ENCODE measurements around the gene FBXO38. TPM values are rescaled to one million over a fixed set of nuclear protein-coding genes. Genes with fewer than 3 reads are reported as not detected.

Gene FBXO38
- total RNA-seq, 1 donor from 2014 or later, result 51.5 TPM

DNA sequence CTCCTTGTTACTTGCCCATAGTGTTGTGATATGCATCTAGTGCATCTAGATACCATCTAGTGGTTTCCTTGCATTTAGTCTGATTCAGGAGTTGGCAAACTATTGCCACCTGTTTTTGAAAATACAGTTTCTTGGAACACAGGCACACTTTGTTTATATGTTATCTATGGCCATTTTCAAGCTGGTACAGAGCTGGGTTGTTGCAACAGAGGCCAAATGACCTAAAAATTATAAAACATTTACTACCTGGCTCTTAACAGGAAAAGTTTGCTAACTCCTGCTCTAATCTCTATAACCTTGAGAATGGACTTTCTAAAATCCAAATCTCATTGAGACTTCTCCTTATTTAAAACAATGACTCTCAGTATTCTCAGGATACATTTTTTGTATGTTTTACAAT is 19.4 kb upstream of the FBXO38 start:
- Mint-ChIP-seq H3K36me3 (no peaks in the 10 kb centered on the region), H3K9me3 (peaks cover 7% of the 10 kb centered on the region), H3K27me3 (no peaks in the 10 kb centered on the region), H3K27ac (no peak overlapping the region), H3K4me3 (no peak overlapping the region), H3K4me1 (ENCODE audit: unreplicated experiment) (no peaks in the 10 kb centered on the region)
- no peak for DNase-seq (ENCODE audit: extremely low spot score, unreplicated experiment)
- TF ChIP-seq, protein P1, sequence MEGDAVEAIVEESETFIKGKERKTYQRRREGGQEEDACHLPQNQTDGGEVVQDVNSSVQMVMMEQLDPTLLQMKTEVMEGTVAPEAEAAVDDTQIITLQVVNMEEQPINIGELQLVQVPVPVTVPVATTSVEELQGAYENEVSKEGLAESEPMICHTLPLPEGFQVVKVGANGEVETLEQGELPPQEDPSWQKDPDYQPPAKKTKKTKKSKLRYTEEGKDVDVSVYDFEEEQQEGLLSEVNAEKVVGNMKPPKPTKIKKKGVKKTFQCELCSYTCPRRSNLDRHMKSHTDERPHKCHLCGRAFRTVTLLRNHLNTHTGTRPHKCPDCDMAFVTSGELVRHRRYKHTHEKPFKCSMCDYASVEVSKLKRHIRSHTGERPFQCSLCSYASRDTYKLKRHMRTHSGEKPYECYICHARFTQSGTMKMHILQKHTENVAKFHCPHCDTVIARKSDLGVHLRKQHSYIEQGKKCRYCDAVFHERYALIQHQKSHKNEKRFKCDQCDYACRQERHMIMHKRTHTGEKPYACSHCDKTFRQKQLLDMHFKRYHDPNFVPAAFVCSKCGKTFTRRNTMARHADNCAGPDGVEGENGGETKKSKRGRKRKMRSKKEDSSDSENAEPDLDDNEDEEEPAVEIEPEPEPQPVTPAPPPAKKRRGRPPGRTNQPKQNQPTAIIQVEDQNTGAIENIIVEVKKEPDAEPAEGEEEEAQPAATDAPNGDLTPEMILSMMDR (conservative IDR thresholded peaks at IDR 0.05), result no peak

DNA sequence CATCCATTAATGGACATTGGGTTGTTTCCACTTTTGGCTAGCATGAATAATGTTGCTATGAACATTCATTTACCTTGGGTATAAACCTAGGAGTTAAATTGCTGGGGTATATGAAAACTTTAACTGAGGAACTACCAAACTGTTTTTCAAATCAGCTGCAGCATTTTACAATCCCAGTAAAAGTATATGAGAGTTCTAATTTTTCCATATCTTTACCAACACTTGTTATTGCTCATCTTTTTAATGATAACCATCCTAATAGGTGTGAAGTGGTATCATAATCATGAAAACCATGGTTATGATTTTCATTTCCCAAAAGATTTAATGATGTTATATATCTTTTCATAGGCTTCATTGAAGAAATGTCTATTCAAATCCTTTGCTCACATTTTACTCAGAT is 15.5 kb upstream of the FBXO38 start:
- Mint-ChIP-seq H3K4me1 (ENCODE audit: unreplicated experiment) (no peaks in the 10 kb centered on the region), H3K27me3 (no peaks in the 10 kb centered on the region), H3K4me3 (no peak overlapping the region), H3K9me3 (peaks cover 7% of the 10 kb centered on the region), H3K27ac (no peak overlapping the region), H3K36me3 (no peaks in the 10 kb centered on the region)
- TF ChIP-seq, protein P1 (conservative IDR thresholded peaks at IDR 0.05), result no peak
- DNase-seq (ENCODE audit: extremely low spot score, unreplicated experiment), result no peak

DNA sequence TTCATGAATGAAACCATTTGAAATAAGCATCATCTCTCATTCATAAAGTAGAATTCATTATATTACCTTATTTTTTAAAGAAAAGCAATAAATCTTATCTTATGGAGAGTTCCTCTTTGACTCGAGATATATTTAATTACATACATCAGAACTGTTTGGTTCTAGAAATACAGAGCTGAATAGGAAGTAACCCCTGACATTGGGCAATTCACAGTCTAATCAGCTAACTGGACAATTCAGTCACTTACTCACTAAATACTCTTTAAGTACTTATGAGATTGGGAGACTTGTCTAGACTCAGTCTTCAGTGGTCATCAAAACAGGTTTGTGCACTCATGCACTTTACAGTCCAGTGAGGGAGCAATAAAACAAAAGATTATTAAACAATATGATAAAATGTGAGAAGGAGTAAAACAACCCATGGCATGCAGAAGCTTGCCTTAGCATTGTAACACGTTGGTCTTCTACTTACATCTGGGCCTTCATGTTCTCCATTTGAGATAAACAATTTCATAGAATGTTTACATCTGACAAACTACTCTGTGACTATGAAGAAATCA is 11.5 kb upstream of the FBXO38 start:
- TF ChIP-seq, protein P1 (conservative IDR thresholded peaks at IDR 0.05), result no peak
- Mint-ChIP-seq H3K4me1 (ENCODE audit: unreplicated experiment) (peaks cover 6% of the 10 kb centered on the region), H3K36me3 (no peaks in the 10 kb centered on the region), H3K27me3 (no peaks in the 10 kb centered on the region), H3K4me3 (no peak overlapping the region), H3K27ac (no peak overlapping the region), H3K9me3 (peaks cover 7% of the 10 kb centered on the region)
- no peak for DNase-seq (ENCODE audit: extremely low spot score, unreplicated experiment)

DNA sequence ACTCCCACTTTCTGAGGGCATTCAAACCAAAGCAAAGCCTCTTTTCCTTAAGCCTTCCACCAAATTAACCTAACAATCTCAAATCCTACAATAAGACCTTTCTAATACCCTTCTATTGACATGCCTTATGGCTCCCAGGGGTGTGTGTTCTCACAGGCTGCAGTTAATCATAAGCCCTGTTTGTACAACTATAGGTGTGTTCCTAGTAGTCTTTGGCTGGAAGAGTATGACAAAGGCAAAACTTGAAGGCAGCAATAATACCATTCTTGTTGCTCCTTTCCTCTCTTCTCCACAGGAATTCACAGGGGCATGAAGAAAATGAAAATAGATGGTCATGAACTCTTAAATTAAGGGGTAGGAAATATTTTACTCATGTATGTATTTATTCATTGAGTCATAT is 10.9 kb upstream of the FBXO38 start:
- peaks cover 7% of the 10 kb centered on the region for H3K9me3 Mint-ChIP-seq
- H3K4me3 Mint-ChIP-seq, result no peak overlapping the region
- TF ChIP-seq, protein P1 (conservative IDR thresholded peaks at IDR 0.05), result no peak
- H3K36me3 Mint-ChIP-seq, result no peaks in the 10 kb centered on the region
- H3K27ac Mint-ChIP-seq, result no peak overlapping the region
- peaks cover 6% of the 10 kb centered on the region for H3K4me1 Mint-ChIP-seq (ENCODE audit: unreplicated experiment)
- H3K27me3 Mint-ChIP-seq, result no peaks in the 10 kb centered on the region
- DNase-seq (ENCODE audit: extremely low spot score, unreplicated experiment), result no peak

DNA sequence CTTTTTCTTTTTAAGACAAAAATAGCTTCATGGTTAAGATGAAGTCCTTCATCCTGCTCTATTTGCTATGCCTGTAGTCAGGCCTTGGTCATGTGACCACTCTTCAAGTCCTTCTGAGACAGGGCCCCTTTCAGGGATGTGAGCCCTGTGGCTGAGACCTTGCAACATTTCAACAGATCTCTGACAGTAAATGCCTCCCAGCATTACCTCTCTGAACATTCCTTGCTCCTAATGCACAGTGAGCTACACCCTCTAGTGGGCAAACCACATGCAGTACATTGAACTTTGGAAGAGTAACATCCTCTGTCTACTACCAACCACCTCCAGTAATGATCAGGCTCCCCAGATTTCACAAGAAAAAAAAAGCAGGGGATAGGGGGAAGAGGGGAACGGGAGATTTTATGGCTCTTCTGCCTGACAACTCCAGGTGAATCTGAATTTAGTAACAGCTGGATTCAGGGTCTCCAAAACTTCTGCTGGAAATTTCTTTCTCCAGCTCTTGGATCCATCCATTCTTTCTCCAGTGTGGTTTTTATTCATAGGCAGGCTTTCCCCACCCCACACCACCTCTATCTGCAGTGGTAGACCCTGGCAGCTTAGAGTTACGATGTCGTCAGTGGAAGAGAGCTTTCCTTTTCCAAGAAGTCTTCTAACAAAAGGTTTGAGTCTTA is 8.9 kb upstream of the FBXO38 start:
- Mint-ChIP-seq H3K27me3 (no peaks in the 10 kb centered on the region), H3K4me1 (ENCODE audit: unreplicated experiment) (peaks cover 6% of the 10 kb centered on the region), H3K36me3 (no peaks in the 10 kb centered on the region), H3K9me3 (no peaks in the 10 kb centered on the region), H3K4me3 (no peak overlapping the region), H3K27ac (peak overlapping the region; percentile 64)
- no peak for DNase-seq (ENCODE audit: extremely low spot score, unreplicated experiment)
- TF ChIP-seq, protein P1 (conservative IDR thresholded peaks at IDR 0.05), result peak; percentile 83

Data from type B pancreatic cell (in vitro differentiated cells).